Stomach smooth muscle (tissue), 2 donors: ENCODE measurements around the gene SPRTN.

Experiments
- H3K27ac ChIP-seq: one replicate; pipeline ENCODE4 v1.7.0; 2013; ENCODE audit warnings: mild to moderate bottlenecking, low read length, inconsistent platforms
- H3K27me3 ChIP-seq, 2 donors: one replicate each; pipeline ENCODE4 v1.7.0; 2013; ENCODE audit warnings: low read length in 2 of 2; ENCODE audit not compliant: insufficient read depth in 2 of 2, control insufficient read depth in 1 of 2
- H3K36me3 ChIP-seq, 2 donors: one replicate each; pipeline ENCODE4 v1.7.0; 2013; ENCODE audit warnings: low read length in 2 of 2; ENCODE audit not compliant: control insufficient read depth in 2 of 2, insufficient read depth in 2 of 2
- H3K4me1 ChIP-seq: one replicate; pipeline ENCODE4 v1.7.0; 2013; ENCODE audit warnings: low read length; ENCODE audit not compliant: control insufficient read depth, insufficient read depth
- H3K4me3 ChIP-seq, 2 donors: one replicate each; pipeline ENCODE4 v1.7.0; 2013; ENCODE audit warnings: low read length in 2 of 2
- H3K9ac ChIP-seq, 2 donors: one replicate each; pipeline ENCODE4 v1.7.0; 2013; ENCODE audit warnings: low read length in 2 of 2, mild to moderate bottlenecking in 1 of 2
- H3K9me3 ChIP-seq, 2 donors: one replicate each; pipeline ENCODE4 v1.7.0; 2013; ENCODE audit warnings: low read length in 2 of 2; ENCODE audit not compliant: control insufficient read depth in 2 of 2
- donor health status: healthy.
- donor health status: Pancreatic carcinoma.

Gene SPRTN, protein sequence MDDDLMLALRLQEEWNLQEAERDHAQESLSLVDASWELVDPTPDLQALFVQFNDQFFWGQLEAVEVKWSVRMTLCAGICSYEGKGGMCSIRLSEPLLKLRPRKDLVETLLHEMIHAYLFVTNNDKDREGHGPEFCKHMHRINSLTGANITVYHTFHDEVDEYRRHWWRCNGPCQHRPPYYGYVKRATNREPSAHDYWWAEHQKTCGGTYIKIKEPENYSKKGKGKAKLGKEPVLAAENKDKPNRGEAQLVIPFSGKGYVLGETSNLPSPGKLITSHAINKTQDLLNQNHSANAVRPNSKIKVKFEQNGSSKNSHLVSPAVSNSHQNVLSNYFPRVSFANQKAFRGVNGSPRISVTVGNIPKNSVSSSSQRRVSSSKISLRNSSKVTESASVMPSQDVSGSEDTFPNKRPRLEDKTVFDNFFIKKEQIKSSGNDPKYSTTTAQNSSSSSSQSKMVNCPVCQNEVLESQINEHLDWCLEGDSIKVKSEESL

DNA sequence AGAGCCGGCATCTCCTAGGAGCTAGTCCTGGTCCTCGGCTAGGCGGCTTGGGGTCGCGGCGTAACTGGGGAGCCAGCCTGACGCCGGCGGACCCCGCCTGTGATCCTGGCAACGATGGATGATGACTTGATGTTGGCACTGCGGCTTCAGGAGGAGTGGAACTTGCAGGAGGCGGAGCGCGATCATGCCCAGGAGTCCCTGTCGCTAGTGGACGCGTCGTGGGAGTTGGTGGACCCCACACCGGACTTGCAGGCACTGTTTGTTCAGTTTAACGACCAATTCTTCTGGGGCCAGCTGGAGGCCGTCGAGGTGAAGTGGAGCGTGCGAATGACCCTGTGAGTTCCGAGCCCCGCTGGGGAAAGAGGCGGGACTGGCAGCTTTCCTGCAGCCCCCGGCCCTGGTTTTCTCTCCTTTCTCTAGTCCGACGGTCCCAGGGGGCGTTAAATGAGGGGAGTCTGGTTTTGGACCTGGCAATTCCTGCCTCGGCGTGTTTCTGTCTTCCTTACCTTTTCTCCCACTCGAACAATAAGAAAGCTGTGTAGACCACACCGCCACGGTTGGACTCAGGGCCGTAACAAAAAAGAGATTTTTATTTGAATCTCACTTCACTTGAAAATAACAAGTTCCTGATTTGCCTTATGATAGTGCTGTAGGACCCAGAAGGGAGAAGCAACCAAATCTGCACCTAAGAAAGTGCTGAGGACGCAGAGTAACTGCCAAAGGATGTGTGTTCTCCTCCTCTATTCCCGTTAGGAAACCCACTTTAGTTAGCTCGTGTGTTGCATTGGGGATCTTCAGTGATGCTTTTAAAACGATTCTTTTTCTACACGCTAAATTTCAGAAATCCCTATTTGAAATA is at the start of gene SPRTN:
TSS of gene SPRTN (plus strand) at position 24 of the 859 bp plus-strand sequence. CDS start at position 115, 91 bp downstream.
- Histone ChIP-seq H3K27me3 (no peaks in the 10 kb centered on the region), H3K4me1 (peaks cover 30% of the 10 kb centered on the region), H3K36me3 (peaks cover 2 to 6% of the 10 kb centered on the region in 2 donors), H3K9ac (peak within 1 kb of the TSS; percentile 83 to 100), H3K9me3 (no peaks in the 10 kb centered on the region), H3K27ac (peak within 1 kb of the TSS; percentile 97), H3K4me3 (peak within 1 kb of the TSS; percentile 76 to 99)

DNA sequence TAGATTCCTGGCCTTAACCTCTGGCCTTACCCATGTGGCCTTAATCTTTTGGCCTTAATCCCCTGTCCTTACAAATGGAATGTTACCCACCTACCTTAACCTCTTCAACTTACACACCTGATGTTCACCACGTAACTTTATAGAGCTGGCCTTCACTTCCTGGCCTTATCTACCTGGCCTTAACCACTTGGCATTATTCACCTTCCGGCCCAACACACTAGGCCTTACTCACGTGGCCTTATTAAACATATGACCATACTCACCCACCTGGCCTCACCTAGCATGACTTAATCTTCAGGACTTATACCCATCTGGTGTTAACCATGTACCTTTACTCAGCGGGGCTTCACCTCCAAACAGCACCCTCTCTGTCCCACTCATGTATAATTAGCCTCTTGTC is 42.2 kb upstream of the SPRTN start:
- H3K27me3 ChIP-seq: no peaks in the 10 kb centered on the region
- no peaks in the 10 kb centered on the region for H3K4me1 ChIP-seq
- H3K9ac ChIP-seq: no peak overlapping the region
- H3K9me3 ChIP-seq: no peaks in the 10 kb centered on the region
- H3K27ac ChIP-seq: no peak overlapping the region
- H3K36me3 ChIP-seq: no peaks in the 10 kb centered on the region
- H3K4me3 ChIP-seq: no peak overlapping the region

DNA sequence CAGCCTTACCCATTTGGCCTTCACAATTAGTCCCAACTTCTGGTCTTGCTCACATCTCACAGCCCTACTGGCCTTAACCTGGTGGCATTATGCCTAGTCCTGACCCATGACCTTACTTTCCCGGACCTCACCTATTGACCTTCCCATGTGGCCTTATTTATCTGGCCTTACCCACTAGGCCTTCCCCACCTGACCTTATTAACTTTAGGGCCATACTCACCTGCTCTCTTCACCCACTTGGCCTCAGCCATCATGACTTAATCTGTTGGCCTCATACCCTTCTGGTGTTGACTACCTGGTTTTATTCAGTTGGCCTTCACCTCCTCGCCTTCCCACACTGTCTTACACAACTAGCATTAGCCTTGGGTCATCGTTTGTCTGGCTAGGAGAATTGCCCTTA is 36.1 kb upstream of the SPRTN start:
- H3K4me1 ChIP-seq: no peaks in the 10 kb centered on the region
- H3K9ac ChIP-seq: no peak overlapping the region
- H3K9me3 ChIP-seq: no peaks in the 10 kb centered on the region
- no peaks in the 10 kb centered on the region for H3K36me3 ChIP-seq
- no peak overlapping the region for H3K27ac ChIP-seq
- H3K4me3 ChIP-seq: no peak overlapping the region
- H3K27me3 ChIP-seq: no peaks in the 10 kb centered on the region

DNA sequence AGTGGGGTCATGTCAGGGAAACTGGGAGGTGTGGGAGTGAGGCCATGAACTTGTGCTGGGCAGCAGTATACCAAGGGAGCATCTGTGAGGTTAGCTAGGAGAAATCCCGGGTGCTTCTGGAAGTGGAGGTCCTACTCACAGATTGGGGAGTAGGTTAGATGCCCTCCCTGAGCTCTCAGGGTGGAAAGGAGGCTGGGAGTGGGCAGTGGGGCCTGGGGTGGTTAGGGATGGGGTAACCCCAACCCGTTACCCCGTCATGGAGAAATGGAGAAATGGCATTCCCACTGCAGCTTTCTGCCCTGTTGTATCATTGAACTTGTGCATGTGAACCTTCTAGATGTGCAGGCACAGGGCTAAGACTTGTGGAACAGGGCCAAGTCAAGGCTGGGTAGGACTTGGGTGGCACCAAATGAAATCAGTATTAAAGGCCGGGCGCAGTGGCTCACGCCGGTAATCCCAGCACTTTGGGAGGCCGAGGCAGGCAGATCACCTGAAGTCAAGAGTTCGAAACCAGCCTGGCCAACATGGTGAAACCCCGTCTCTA is 27.6 kb upstream of the SPRTN start:
- Histone ChIP-seq H3K9ac (no peak overlapping the region), H3K4me3 (no peak overlapping the region), H3K27ac (no peak overlapping the region), H3K9me3 (no peaks in the 10 kb centered on the region), H3K36me3 (no peaks in the 10 kb centered on the region), H3K27me3 (no peaks in the 10 kb centered on the region), H3K4me1 (no peaks in the 10 kb centered on the region)

DNA sequence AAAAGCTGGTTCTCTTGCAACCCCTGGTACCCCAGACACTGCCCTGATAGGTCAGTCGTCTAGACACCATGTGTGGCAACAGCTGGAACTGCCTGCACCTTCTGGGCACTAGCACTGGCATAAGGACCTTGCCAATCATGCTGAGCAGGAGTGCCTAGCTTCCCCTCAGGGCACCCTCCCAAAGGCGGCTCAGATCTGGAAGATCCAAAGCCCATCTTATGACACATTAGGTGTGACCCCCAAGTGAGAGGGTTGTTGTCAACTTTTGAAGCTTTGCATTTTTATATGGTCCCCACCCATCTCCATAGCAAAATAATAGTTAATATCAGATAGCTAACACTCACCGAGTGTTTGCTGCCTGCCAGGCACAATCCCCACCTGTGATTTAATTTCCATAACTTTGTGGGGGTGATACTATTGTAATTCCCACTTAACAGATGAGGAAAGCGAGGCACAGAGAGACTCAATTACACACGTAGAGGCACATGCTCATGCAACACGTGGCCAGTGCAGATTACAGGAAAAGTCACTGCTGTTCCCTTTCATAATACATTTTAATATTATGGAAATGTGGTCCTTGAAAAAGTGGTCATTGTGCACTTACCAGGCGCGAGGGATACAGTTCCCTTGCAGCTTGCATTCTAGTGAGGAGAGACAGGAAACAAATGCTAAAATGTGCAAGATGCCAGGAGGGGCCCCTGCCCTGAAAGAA is 26.2 kb upstream of the SPRTN start:
- Histone ChIP-seq H3K4me3 (no peak overlapping the region), H3K4me1 (no peaks in the 10 kb centered on the region), H3K27me3 (no peaks in the 10 kb centered on the region), H3K9ac (no peak overlapping the region), H3K36me3 (no peaks in the 10 kb centered on the region), H3K9me3 (no peaks in the 10 kb centered on the region), H3K27ac (no peak overlapping the region)

DNA sequence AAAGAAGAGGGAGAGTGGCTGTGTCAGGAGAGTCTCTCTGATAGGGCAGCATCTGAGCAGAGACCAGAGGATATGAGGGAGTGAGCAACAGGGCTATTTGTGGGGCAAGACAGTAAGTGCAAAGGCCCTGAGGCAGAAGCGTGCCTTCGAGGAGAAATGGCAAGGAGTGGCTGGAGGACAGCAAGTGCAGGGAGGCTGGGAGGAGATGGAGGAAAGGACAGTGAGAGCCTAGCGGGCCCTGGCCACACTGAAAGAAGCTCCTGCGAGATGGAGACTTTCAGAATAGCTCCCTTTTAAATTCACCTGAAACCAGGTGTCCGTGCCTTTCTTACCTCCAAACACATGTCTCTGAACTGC is 25.7 kb upstream of the SPRTN start:
- no peak overlapping the region for H3K4me3 ChIP-seq
- no peaks in the 10 kb centered on the region for H3K27me3 ChIP-seq
- H3K4me1 ChIP-seq: no peaks in the 10 kb centered on the region
- no peaks in the 10 kb centered on the region for H3K36me3 ChIP-seq
- H3K9ac ChIP-seq: no peak overlapping the region
- H3K27ac ChIP-seq: no peak overlapping the region
- no peaks in the 10 kb centered on the region for H3K9me3 ChIP-seq

DNA sequence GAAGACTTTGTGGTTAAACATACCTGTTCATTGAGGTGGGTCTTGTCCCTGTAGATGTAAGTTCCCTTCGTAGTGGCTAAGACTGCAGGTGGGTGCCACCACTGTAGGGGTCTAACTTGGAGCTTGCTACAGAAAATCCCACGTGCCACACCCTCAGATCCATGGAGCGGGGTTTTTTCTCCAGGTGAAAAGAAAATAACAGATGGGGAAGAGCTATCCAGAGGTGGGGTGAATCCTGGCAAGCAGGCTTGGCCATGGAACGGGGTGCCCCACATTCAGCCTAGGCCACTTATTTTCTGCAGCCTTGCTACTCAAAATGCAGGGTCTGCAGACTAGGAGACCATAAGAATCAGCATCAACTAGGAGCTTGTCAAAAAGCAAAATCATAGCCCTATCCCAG is 24.4 kb upstream of the SPRTN start:
- Histone ChIP-seq H3K4me3 (no peak overlapping the region), H3K27ac (no peak overlapping the region), H3K9ac (no peak overlapping the region), H3K4me1 (no peaks in the 10 kb centered on the region), H3K27me3 (no peaks in the 10 kb centered on the region), H3K36me3 (no peaks in the 10 kb centered on the region), H3K9me3 (no peaks in the 10 kb centered on the region)

DNA sequence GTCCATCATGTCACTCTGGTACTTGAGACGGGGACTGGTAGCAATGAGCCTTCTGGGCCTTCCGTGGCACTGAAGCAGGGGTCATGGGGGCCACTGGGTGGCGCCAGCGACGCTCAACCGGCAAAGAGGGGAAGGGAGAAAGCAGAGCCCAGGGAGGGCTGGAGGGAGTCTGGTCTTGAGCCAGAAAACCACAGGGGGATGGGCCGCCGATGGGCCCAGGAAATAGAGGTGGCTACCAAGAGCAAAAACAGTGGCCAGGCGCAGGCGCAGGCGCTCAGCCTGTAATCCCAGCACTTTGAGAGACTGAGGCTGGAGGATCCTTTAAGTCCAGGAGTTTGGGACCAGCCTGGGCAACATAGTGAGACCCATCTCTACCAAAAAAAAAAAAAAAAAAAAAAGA is 22.2 kb upstream of the SPRTN start:
- Histone ChIP-seq H3K27ac (no peak overlapping the region), H3K9ac (no peak overlapping the region), H3K9me3 (no peaks in the 10 kb centered on the region), H3K36me3 (no peaks in the 10 kb centered on the region), H3K4me1 (no peaks in the 10 kb centered on the region), H3K4me3 (no peak overlapping the region), H3K27me3 (no peaks in the 10 kb centered on the region)

DNA sequence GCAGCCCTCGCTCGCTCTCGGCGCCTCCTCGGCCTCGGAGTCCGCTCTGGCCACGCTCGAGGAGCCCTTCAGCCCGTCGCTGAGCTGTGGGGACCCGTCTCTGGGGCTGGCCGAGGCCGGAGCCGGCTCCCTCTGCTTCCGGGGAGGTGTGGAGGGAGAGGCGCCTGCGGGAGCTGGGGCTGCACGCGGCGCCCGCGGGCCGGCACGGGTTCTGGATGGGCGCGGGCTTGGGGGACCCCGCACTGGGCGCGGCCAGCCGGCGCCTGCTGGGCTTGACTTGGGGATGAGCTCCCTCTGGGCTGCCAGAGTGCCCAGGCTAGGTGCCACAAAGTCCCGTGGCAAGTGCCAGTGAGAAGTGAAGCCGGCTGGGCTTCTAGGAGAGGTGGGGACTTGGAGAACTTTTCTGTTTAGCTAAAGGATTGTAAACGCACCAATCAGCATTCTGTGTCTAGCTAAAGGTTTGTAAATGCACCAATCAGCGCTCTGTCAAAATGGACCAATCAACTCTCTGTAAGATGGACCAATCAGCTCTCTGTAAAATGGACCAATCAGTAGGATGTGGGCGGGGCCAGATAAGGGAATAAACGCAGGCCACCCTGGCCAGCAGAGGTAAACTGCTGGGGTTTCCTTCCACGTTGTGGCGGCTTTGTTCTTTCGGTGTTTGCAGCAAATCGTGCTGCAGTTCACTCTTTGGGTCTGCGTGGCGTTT is 20.6 kb upstream of the SPRTN start:
- Histone ChIP-seq H3K27me3 (no peaks in the 10 kb centered on the region), H3K4me1 (no peaks in the 10 kb centered on the region), H3K27ac (no peak overlapping the region), H3K4me3 (no peak overlapping the region), H3K9ac (no peak overlapping the region), H3K36me3 (no peaks in the 10 kb centered on the region), H3K9me3 (no peaks in the 10 kb centered on the region)

DNA sequence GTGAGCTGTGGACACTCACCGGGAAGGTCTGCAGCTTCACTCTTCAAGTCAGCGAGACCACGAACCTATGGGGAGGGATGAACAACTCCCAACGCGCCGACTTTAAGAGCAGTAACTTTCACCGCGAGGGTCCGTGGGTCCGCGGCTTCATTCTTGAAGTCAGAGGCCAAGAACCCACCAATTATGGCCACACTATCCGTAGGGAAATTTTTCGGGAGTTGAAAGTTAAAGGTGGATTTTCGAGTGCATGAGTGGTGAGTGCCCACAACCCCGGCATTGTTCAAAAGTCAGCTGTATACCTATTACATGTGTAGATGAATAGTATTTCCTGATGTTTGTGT is 20.1 kb upstream of the SPRTN start:
- H3K27ac ChIP-seq: no peak overlapping the region
- no peaks in the 10 kb centered on the region for H3K27me3 ChIP-seq
- H3K9me3 ChIP-seq: no peaks in the 10 kb centered on the region
- H3K4me3 ChIP-seq: no peak overlapping the region
- no peaks in the 10 kb centered on the region for H3K36me3 ChIP-seq
- no peak overlapping the region for H3K9ac ChIP-seq
- no peaks in the 10 kb centered on the region for H3K4me1 ChIP-seq
